Measurements from ENCODE around the gene TRNAU1AP.

DNA sequence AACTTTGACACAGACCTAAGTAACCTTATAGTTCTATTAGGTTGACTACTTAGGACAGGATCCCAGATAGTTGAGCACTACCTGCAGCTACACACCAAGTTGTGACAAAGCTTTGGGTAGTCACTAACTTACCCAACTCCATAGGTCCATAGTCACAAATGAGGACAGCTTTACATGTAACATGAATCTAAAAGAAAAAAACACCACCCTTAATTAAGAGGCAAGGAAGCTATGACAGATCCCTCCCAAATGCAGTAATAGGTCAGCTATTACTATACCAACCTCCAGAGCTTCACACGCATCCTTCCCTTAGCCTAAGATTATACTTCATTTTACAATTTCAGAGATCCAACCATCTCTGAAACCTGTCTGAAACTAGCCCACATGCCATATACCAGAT is 26.5 kb downstream of the TRNAU1AP start:
- TF ChIP-seq EZH2 (IDR thresholded peaks at IDR 0.05; ENCODE audit: insufficient read depth, poor library complexity, severe bottlenecking) = no peak
- no peak for TF ChIP-seq EZH2phosphoT487 (IDR thresholded peaks at IDR 0.05; ENCODE audit: insufficient read depth, low read depth)
